ENCODE results near the gene OR1F1.
"Not testable (repeated sequence)": the region's sequence is repeated elsewhere in the genome, so short reads cannot be mapped to it uniquely, and the experiment has no call there.

The OR1F1 gene

GRCh38 chr16:3150346-3151218, 37.4 kb upstream of the OR1F1 start:
- DNase-seq (ENCODE audit: low read depth, low spot score): peak; percentile 87

DNA sequence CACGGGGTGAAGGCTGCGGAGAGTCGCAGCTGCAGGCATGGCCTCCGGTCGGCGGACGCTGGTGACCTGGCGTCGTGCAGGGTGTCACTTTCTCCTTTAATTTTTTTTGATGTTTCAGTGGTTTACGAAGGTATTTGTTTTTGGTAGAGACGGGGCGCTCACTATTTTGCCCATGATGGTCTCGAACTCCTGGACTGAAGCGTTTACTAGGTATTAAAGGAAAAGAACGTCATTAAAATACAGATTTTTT, 36.1 kb upstream of the OR1F1 start:
- DNase-seq (ENCODE audit: low read depth, low spot score): no peak

DNA sequence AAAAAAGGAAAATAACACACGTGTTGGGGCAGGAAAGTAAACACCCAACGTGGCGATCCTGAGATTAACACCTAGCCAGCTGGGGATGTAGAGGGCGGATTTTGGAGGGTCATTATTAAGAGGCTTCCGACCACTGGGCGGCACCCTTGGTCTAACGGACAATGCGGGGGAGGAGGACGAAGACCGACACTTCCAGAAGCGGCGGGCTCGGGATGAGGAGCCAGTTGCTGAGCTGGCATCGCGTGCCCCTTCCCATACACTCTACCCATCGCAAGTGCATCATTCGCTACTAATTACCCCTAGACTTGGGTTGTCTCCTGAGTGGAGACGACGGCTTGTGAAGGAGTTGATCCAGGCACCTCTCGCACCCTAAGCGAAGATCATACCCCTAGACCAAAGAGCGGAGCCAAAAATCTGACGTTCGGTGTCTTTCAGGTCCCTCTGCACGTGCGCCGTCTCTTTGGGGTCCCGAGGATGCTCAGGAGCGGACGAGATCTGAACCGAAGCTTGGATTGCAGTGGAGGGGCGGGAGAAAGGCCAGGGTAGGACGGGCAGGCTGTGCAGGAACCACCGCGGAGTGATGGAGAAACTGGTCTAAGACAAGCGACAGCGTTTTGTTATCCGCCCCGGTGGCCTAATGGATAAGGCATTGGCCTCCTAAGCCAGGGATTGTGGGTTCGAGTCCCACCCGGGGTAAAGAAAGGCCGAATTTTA, 35.6 kb upstream of the OR1F1 start:
- peak; percentile 73 for DNase-seq (ENCODE audit: low read depth, low spot score)

- DNase-seq (ENCODE audit: low read depth, low spot score): no peak
Measured at GRCh38 chr16:3152991-3153368, 35.0 kb upstream of the OR1F1 start.

DNA sequence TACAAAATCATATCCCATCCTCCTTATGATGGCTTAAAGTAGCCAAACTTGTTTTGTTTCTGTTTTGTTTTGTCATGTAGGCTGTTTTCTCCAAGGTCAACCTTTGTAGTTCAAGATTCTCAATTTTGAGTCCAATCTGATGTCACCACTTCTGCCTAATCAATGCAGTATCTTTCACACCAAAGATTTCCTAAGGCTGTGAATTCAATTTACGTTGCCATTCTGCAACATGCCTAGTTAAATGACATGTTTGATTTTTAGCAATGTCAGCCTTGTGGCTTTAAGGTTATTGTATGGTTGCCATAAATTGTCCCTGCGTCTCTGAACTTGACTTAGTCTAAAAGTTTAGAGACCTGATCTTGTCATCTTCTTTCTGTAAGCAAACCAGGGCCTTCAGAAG, 32.8 kb upstream of the OR1F1 start:
- DNase-seq (ENCODE audit: low read depth, low spot score): no peak

DNA sequence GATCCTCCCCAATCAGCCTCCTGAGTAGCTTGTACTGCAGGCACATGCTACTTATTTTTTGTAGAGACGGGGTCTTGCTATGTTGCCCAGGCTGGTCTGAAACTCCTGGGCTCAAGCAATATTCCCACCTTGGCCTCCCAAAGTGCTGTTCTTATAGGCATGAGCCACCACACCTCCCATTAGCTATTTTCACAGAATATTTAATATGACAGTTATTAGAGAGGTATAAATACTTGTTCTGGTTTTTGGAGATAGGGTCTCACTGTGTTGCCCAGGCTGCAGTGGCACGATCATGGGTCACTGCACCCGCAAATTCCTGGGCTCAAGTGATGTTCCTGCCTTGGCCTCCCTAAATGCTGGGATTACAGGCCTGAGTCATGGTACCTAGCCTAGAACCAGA, 32.0 kb upstream of the OR1F1 start:
- no peak for DNase-seq (ENCODE audit: low read depth, low spot score)

DNA sequence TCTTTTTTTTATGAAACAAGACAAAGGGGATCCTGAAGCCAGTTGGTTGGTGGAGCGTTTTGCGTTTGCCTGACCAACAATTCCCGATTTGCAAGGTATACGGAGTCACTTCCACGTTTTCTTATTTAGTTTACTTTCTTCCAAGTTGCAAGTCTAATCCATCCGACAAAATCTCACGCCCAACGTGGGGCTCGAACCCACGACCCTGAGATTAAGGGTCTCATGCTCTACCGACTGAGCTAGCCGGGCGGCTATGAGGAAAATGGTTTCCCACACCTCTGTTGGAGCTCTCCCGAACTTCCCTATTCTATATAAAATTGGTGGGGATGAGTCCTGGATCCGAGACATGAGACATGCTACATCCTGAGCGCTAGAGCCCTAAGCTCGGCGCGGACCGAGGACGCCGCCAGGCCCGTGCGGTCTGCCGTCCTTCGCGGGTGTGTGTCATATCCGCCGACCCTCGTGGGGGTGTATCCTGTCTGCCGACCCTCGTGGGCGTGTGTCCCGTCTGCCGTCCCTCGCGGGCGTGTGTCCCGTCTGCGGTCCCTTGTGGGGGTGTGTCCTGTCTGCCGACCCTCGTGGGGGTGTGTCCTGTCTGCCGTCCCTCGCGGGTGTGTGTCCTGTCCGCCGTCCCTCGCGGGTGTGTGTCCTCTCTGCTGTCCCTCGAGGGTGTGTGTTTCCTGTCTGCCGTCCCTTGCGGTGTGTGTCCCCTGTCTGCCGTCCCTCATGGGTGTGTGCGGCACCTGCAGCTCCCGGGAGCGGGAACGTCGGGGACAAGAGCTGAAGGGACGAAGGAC, 30.6 kb upstream of the OR1F1 start:
- peak; percentile 67 for DNase-seq (ENCODE audit: low read depth, low spot score)

GRCh38 chr16:3158026-3158509, 29.9 kb upstream of the OR1F1 start:
- DNase-seq (ENCODE audit: low read depth, low spot score): no peak

DNA sequence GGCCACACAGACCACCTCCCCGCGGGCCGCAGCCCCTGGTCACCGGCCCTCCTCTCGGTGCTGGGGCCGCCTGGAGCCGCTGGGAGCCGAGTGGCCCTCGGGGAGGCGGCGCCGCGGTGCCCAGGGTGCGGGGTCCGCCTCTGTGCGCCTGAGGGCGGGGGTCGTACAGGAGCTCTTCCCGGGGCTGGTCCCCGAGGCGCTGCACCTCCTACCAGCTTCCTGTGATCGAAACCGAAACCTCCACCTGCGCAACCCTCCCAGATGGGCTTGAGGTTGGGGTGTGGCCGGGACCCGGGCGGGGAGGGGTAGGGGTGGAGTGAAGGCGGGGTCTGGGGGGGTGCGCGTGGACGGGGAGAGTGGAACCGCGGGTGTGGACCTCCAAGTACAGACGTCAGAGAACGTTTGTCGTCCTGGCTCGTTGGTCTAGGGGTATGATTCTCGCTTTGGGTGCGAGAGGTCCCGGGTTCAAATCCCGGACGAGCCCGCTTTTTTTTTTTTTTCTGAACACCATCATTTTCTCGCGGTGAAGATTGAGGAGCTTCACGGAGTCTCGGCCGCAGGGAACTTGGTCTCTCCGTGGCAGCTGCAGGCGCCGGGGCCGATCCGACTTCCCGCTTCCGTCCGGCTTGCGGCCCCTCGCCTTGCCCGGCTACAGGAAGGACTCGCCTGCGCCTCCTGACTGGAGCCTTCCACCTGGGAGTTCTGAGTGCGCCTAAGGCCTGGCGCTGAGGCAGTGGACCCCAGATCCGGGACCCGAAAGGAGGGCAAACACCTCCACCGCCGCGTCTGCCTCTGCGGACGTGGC, 29.3 kb upstream of the OR1F1 start:
- DNase-seq (ENCODE audit: low read depth, low spot score): no peak

- no peak for DNase-seq (ENCODE audit: low read depth, low spot score)
Measured at GRCh38 chr16:3161235-3162018, 26.6 kb upstream of the OR1F1 start.

DNA sequence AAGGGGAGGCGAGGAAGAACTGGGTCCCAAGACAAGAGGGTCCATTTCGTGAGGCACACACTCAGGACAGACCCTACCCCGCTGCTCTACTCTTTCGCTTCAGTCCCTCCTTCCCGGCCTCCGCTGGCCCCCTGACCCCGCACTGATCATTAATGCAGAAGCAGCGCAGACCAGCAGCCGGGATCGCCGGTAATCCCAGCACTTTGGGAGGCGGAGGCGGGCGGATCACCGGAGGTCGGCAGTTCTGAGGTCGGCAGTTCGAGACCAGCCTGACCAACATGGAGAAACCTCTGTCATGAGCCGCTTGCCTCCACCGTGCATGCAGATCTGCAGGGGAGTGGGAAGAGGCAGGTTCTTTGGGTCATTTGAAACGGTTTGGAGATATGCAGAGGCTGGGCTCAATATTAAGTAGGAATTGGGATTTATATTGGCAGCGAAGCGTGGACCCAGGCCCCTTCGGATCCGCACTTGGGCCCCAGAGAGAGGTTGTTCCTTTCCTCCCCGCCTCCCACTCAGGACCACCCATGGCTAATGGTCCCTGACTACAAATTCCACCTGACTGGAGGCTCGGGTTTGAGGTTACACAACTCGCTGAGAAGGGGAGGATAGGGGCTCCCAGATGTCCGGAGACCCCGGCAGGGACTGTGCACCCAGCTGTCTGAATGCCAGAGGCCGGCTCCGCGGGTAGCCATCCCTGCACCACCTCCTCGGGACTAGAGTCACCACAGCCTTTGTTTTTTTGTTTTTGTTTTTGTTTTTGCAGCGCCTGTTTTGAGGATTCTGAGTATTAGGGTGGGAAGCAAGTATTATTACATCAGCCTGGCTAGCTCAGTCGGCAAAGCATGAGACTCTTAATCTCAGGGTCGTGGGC, 23.6 kb upstream of the OR1F1 start:
- DNase-seq (ENCODE audit: low read depth, low spot score): no peak

DNA sequence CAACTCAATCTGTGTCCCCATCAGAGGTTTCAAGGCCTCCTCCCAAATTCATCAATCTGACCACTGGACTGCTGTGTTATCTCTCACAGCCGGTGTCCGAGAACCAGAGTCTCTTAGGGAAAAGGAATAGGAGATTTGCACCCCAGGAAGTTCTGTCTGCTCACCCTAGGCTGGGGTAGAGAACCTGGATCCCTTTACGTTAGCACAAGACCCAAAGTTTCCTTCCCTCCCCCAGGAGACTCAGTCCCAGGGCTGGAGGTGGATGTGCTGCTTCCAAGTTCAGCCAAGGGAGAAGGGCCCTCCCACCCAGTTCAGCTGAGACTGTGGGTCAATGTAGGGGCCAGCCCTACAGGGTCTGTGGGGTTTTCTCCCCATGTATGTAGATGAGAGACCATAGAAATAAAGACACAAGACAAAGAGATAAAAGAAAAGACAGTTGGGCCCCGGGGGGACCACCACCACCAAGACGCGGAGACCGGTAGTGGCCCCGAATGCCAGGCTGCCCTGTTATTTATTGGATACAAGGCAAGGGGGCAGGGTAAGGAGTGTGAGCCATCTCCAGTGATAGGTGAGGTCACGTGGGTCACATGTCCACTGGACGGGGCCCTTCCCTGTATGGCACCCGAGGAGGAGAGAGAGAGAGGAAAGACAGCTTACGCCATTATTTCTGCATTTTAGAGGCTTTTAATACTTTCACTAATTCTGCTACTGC, 22.7 kb upstream of the OR1F1 start:
- no peak for DNase-seq (ENCODE audit: low read depth, low spot score)

DNA sequence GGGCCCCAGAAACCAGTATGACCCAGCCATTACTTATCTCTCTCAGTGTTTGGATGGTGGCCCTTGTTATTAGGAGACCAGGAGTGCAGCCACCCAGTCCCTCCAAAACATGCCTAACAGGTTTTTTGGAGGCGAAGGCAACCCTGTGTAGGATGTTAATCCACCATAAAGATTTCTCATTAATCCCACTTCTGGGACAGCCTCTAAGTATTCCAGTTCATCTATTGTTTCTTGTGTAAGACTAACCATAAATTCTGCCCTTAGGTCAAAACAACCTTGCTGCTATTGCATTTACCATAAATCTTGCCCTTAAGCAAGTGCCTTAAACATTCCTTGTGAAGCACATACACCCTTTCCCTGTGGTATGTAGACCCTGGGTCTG, 21.5 kb upstream of the OR1F1 start:
- DNase-seq (ENCODE audit: low read depth, low spot score): no peak

GRCh38 chr16:3168729-3169128, 19.3 kb upstream of the OR1F1 start:
- DNase-seq (ENCODE audit: low read depth, low spot score): not testable (repeated sequence)

- DNase-seq (ENCODE audit: low read depth, low spot score): no peak
Measured at GRCh38 chr16:3170440-3171180, 17.4 kb upstream of the OR1F1 start.

DNA sequence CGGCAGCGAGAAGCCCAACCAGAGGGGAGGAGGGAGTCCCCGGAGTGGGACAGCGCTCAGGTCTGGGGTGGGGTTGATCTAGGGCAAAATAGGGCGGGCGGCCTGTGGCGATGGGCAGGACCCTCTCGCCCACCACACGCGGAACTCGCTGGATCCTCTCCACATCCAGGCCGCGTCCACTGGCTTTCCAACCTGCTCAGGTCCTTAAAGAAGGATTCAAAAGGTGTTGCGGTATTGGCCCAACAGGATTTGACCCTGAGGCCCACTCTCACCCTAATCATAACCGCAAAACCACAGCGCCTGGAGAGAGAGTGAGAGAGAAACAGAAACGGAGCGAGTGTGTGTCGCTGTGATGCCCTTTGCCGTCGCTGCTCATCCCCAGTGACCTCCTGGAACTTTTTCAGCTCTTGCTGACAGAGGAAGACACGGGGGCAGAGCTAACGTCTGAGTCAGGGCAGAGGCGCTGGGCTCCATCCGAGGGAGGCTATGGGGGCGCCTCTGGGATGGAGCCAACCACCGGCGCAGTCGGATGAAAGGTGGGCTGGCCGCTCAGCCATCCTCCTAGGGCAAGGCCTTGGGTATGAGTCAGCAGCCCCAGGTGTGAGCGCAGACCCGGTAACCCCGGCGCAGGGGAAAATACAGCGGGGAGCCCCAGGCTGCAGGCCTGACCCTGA, 16.7 kb upstream of the OR1F1 start:
- DNase-seq (ENCODE audit: low read depth, low spot score): no peak

GRCh38 chr16:3171855-3172593, 16.0 kb upstream of the OR1F1 start:
- DNase-seq (ENCODE audit: low read depth, low spot score): no peak
